GM23248 (cell line): Measurements from ENCODE around the gene TNFRSF1A.

Experiments
- EZH2 ChIP-seq: fragments of 200-600 bp; sonication (generic); IDR thresholded peaks from 2 replicates; pipeline ENCODE4 v1.6.1; 2018; ENCODE audit warnings: antibody characterized with exemption, mild to moderate bottlenecking; ENCODE audit not compliant: insufficient read depth, poor library complexity, severe bottlenecking
- EZH2phosphoT487 ChIP-seq: fragments of 200-600 bp; sonication (generic); IDR thresholded peaks from 2 replicates; pipeline ENCODE4 v1.6.1; 2018; ENCODE audit warnings: antibody characterized with exemption, moderate library complexity, mild to moderate bottlenecking, low read depth; ENCODE audit not compliant: insufficient read depth

DNA sequence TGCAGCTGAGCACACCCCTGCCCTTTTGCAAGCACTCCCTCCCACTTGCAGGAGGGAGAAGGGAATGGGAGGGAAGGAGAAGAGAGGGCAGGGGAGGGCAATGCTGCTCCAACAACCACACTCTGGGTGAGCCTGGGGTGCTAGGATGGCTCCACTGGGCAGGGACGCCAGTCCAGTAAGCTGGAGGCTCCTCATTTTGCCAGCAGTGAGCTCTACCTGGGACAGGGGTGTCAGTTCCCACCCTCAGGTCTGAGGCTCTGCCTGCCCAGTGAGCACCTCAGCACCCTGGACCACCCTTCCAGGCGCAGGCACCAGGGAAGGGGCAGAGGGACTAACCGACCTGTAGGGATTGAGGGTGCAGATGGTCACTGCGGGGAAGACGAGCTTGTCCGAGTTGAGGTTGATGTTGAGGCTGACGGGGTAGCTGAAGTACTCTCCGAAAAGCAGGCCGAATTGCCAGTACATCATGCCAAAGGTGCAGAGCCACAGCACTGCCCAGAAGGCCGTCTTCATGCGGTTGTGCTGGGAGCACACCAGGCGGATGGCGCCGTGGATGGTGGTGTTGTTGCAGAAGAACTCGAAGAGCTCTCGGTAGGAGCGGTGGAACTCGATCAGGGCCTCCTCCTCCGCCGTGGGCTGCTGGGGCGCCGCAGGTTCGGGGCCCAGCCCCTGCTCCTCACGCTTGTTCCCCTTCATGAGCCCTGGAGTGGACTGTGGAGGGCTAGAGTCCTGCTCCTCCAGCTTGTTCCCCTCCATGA is 32.3 kb upstream of the TNFRSF1A start:
- TF ChIP-seq EZH2 (no peak), EZH2phosphoT487 (no peak)
